H1 (cell line): ENCODE measurements around the gene NUBPL. TPM values are rescaled to one million over a fixed set of nuclear protein-coding genes. Genes with fewer than 3 reads are reported as not detected.

Experiments used
- CTCF ChIA-PET: fragments of 300-600 bp; sonication (Branson Sonifier 250); formaldehyde crosslinking; loops from one replicate; lab custom pipeline; 2021; ENCODE audit not compliant: partially characterized antibody; lab: Charles Lee
- POLR2A ChIA-PET: fragments of 300-600 bp; sonication (Branson Sonifier 250); formaldehyde crosslinking; loops from one replicate; lab custom pipeline; 2021; ENCODE audit warnings: inconsistent platforms; ENCODE audit not compliant: partially characterized antibody; lab: Charles Lee
- DNase-seq, 2 experiments: peaks; one replicate each; pipeline versions ENCODE4 v3.0.0 to v3.0.0-alpha.2; 2010 to 2022; ENCODE audit warnings: low spot score in 2 of 2, low read depth in 1 of 2, mixed read lengths in 1 of 2
- FAIRE-seq: peaks from 2 replicates; lab custom pipeline; 2011; peaks lifted over from hg19 to GRCh38; lab: Jason Lieb, UNC
- H2AFZ ChIP-seq: 2 replicates; pipeline ENCODE4 v1.8.1; 2012; ENCODE audit warnings: low read length, inconsistent platforms
- H2AK5ac ChIP-seq: 2 replicates; pipeline ENCODE4 v1.6.1; 2013; ENCODE audit warnings: low read depth, low read length
- H2BK120ac ChIP-seq: replicated peaks from 2 replicates; pipeline ENCODE3; 2013; ENCODE audit warnings: low read depth, low read length, inconsistent platforms
- H2BK12ac ChIP-seq: 2 replicates; pipeline ENCODE4 v1.6.1; 2013; ENCODE audit warnings: low read depth, low read length
- H2BK15ac ChIP-seq: 2 replicates; pipeline ENCODE4 v1.6.1; 2013; ENCODE audit warnings: low read length
- H2BK20ac ChIP-seq: 2 replicates; pipeline ENCODE4 v1.6.1; 2013; ENCODE audit warnings: low read length
- H2BK5ac ChIP-seq: 2 replicates; pipeline ENCODE4 v1.6.1; 2013; ENCODE audit warnings: low read depth, low read length
- H3K14ac ChIP-seq: 2 replicates; pipeline ENCODE4 v1.6.1; 2013; ENCODE audit warnings: inconsistent platforms; ENCODE audit not compliant: insufficient read length
- H3K18ac ChIP-seq: 2 replicates; pipeline ENCODE4 v1.6.1; 2013; ENCODE audit warnings: low read length; ENCODE audit errors: extremely low read depth
- H3K23ac ChIP-seq: 2 replicates; pipeline ENCODE4 v1.6.1; 2013; ENCODE audit warnings: inconsistent platforms; ENCODE audit not compliant: insufficient read length
- H3K23me2 ChIP-seq: 2 replicates; pipeline ENCODE4 v1.6.1; 2013; ENCODE audit warnings: low read depth, low read length
- H3K27ac ChIP-seq: 2 replicates; pipeline ENCODE4 v1.6.1; 2011; ENCODE audit warnings: low read depth, low read length, inconsistent platforms
- H3K27me3 ChIP-seq, 4 experiments: replicated peaks in 1 of 4; 1 replicate in 1 of 4; 2 replicates in 3 of 4; pipeline versions ENCODE4 v1.6.1 to v1.8.1; 2011 to 2013; ENCODE audit warnings: low read length in 3 of 4, mild to moderate bottlenecking in 3 of 4, inconsistent platforms in 2 of 4, mixed read lengths in 2 of 4, moderate library complexity in 1 of 4; ENCODE audit not compliant: control insufficient read depth in 3 of 4, insufficient read depth in 3 of 4; ENCODE audit errors: extremely low read depth in 1 of 4
- H3K36me3 ChIP-seq, 4 experiments: 2 replicates each; pipeline versions ENCODE4 v1.6.1 to v1.8.1; 2011 to 2013; ENCODE audit warnings: mild to moderate bottlenecking in 4 of 4, low read length in 3 of 4, moderate library complexity in 2 of 4, control low read depth in 1 of 4, inconsistent platforms in 1 of 4; ENCODE audit not compliant: insufficient read depth in 4 of 4, control insufficient read depth in 2 of 4
- H3K4ac ChIP-seq: replicated peaks from 2 replicates; pipeline ENCODE3; 2013; ENCODE audit warnings: low read length, low read depth, mixed read lengths, inconsistent platforms; ENCODE audit not compliant: insufficient read length
- H3K4me1 ChIP-seq, 4 experiments: replicated peaks in 1 of 4; 1 replicate in 1 of 4; 2 replicates in 3 of 4; pipeline versions ENCODE4 v1.6.1 to v1.8.1; 2011 to 2013; ENCODE audit warnings: low read length in 3 of 4, inconsistent platforms in 2 of 4, mixed read lengths in 1 of 4; ENCODE audit not compliant: insufficient read depth in 4 of 4, control insufficient read depth in 3 of 4
- H3K4me2 ChIP-seq, 2 experiments: 2 replicates each; pipeline versions ENCODE4 v1.6.1 to v1.8.1; 2011 to 2013; ENCODE audit warnings: low read depth in 2 of 2, low read length in 2 of 2, control low read depth in 1 of 2, inconsistent platforms in 1 of 2, mild to moderate bottlenecking in 1 of 2; ENCODE audit not compliant: insufficient read depth in 1 of 2
- H3K4me3 ChIP-seq, 4 experiments: fragments of 200-600, 300-600 bp in 1 of 4; sonication (generic), shearing (Covaris generic), sonication (Bioruptor Twin) in 1 of 4; 2 replicates each; pipeline versions ENCODE4 v1.5.1 to v1.8.1; 2011 to 2016; ENCODE audit warnings: low read length in 4 of 4, low read depth in 3 of 4, control low read depth in 2 of 4, inconsistent platforms in 2 of 4, mild to moderate bottlenecking in 2 of 4, mixed read lengths in 1 of 4, moderate library complexity in 1 of 4; ENCODE audit not compliant: insufficient read depth in 2 of 4; ENCODE audit errors: extremely low read depth in 1 of 4
- H3K56ac ChIP-seq: replicated peaks from 2 replicates; pipeline ENCODE3; 2013; ENCODE audit warnings: low read depth, mild to moderate bottlenecking, mixed read lengths, low read length, inconsistent platforms; ENCODE audit not compliant: insufficient read length
- H3K79me1 ChIP-seq: 2 replicates; pipeline ENCODE4 v1.6.1; 2013; ENCODE audit warnings: low read depth, low read length, control low read depth
- H3K79me2 ChIP-seq, 2 experiments: 2 replicates each; pipeline versions ENCODE4 v1.6.1 to v1.8.1; 2012 to 2013; ENCODE audit warnings: low read length in 2 of 2, mild to moderate bottlenecking in 2 of 2, inconsistent platforms in 1 of 2; ENCODE audit not compliant: insufficient read depth in 2 of 2, control insufficient read depth in 1 of 2
- H3K9ac ChIP-seq, 4 experiments: replicated peaks in 1 of 4; 1 replicate in 1 of 4; 2 replicates in 3 of 4; pipeline versions ENCODE4 v1.6.1 to v1.8.1; 2011 to 2013; ENCODE audit warnings: low read depth in 3 of 4, low read length in 3 of 4, control low read depth in 2 of 4, mild to moderate bottlenecking in 2 of 4, moderate library complexity in 2 of 4, inconsistent platforms in 1 of 4; ENCODE audit errors: extremely low read depth in 1 of 4
- H3K9me3 ChIP-seq, 2 experiments: 2 replicates each; pipeline versions ENCODE4 v1.6.1 to v1.8.1; 2012 to 2013; ENCODE audit warnings: mild to moderate bottlenecking in 2 of 2, moderate library complexity in 2 of 2, control low read depth in 1 of 2, inconsistent platforms in 1 of 2, low read depth in 1 of 2, low read length in 1 of 2, mixed read lengths in 1 of 2; ENCODE audit not compliant: insufficient read depth in 2 of 2
- H4K20me1 ChIP-seq, 2 experiments: replicated peaks in 1 of 2; 2 replicates each; pipeline versions ENCODE3 to v1.8.1; 2011 to 2013; ENCODE audit warnings: inconsistent platforms in 2 of 2, low read length in 2 of 2, mild to moderate bottlenecking in 1 of 2; ENCODE audit not compliant: insufficient read depth in 2 of 2, control insufficient read depth in 1 of 2
- H4K5ac ChIP-seq: 2 replicates; pipeline ENCODE4 v1.6.1; 2013; ENCODE audit warnings: low read length, low read depth, mixed read lengths, inconsistent platforms; ENCODE audit not compliant: insufficient read length
- H4K8ac ChIP-seq: 2 replicates; pipeline ENCODE4 v1.8.0; 2013; ENCODE audit warnings: mild to moderate bottlenecking, moderate library complexity, low read length, inconsistent platforms; ENCODE audit not compliant: insufficient read depth; ENCODE audit errors: extremely low read depth
- H4K91ac ChIP-seq: replicated peaks from 2 replicates; pipeline ENCODE3; 2013; ENCODE audit warnings: low read length, mixed read lengths, inconsistent platforms; ENCODE audit not compliant: insufficient read length
- NRF1 ChIP-seq: IDR thresholded peaks from 2 replicates; pipeline ENCODE4 v1.6.1; 2011; ENCODE audit warnings: mild to moderate bottlenecking, low read depth, low read length, improper control_type of control experiment
- SP2 ChIP-seq: IDR thresholded peaks from 2 replicates; pipeline ENCODE4 v1.6.1; 2012; ENCODE audit warnings: mild to moderate bottlenecking, low read length, inconsistent platforms
- WGBS, 2 experiments: shearing (Covaris generic) in 1 of 2; methylation state at CpG; one replicate each; pipeline versions ENCODE4 v1.1.6 to v1.1.7; 2013 to 2015; ENCODE audit warnings: low lambda C conversion rate in 2 of 2, mixed read lengths in 2 of 2, inconsistent platforms in 1 of 2, low coverage in 1 of 2, missing lambda C conversion rate in 1 of 2; ENCODE audit not compliant: insufficient replicate concordance in 2 of 2, insufficient coverage in 1 of 2, insufficient read length in 1 of 2; ENCODE audit errors: extremely low coverage in 1 of 2, missing lambda C conversion rate in 1 of 2; 5-methylcytosine and 5-hydroxymethylcytosine counted together
- polyA plus RNA-seq, 7 experiments: library from polyadenylated mRNA; depleted of rRNA in 3 of 7; stranded (reverse) in 5 of 7; unstranded in 2 of 7; fragments of >200 nt in 5 of 7; fragments of 200-250 nt in 2 of 7; gene quantifications; 1 replicate in 5 of 7; 2 replicates in 1 of 7; 4 replicates in 1 of 7; pipeline versions ENCODE4 v1.2.1 to v1.2.3, GENCODE V29; 2011 to 2013; ENCODE audit warnings: missing spikeins in 2 of 7, mixed read lengths in 2 of 7
- total RNA-seq: library from RNA; stranded (reverse); fragmentation: NEBNext Ultra II Directional; extraction: Animal tissue kit (Norgen Biotek cat#: 25700); gene quantifications from 2 replicates; pipeline ENCODE4 v1.2.1, GENCODE V29; 2021

NUBPL gene
- total and polyA plus RNA-seq, 2 of the 8 experiments (the other 6 are each of a cell fraction or from before 2014, with no cell fraction given) = 1.6 to 6.8 TPM

GRCh38 chr14:31703056-31703455, 141.9 kb downstream of the NUBPL start:
- H2BK20ac ChIP-seq = no peak overlapping the region
- no peak overlapping the region for H3K4me3 ChIP-seq
- H4K8ac ChIP-seq = no peak overlapping the region
- H3K56ac ChIP-seq = no peak overlapping the region
- H3K27me3 ChIP-seq = no peaks in the 10 kb centered on the region
- H2BK15ac ChIP-seq = no peak overlapping the region
- no peak overlapping the region for H4K5ac ChIP-seq
- H3K4me1 ChIP-seq = no peaks in the 10 kb centered on the region
- H4K20me1 ChIP-seq = no peaks in the 10 kb centered on the region
- peaks cover 27 to 43% of the 10 kb centered on the region in 2 experiments for H3K9me3 ChIP-seq
- H2BK5ac ChIP-seq = no peak overlapping the region
- H2AFZ ChIP-seq = no peak overlapping the region
- no peak overlapping the region for H2BK120ac ChIP-seq
- H3K23ac ChIP-seq = no peak overlapping the region
- WGBS, 2 experiments = 83% methylated on average over 2 of the region's 2 CpGs; no CpG with 5 or more reads in 1 of the 2 experiments
- no peaks in the 10 kb centered on the region for H3K79me2 ChIP-seq
- FAIRE-seq (no peak), DNase-seq (no peak)
- no peak overlapping the region for H3K9ac ChIP-seq
- H2AK5ac ChIP-seq = no peak overlapping the region
- H3K27ac ChIP-seq = no peak overlapping the region
- POLR2A ChIA-PET = no interaction called here
- no peak overlapping the region for H4K91ac ChIP-seq
- H3K79me1 ChIP-seq = no peaks in the 10 kb centered on the region
- CTCF ChIA-PET = no interaction called here
- no peak overlapping the region for H3K14ac ChIP-seq
- H3K18ac ChIP-seq = no peak overlapping the region
- H2BK12ac ChIP-seq = no peak overlapping the region
- no peak overlapping the region for H3K4me2 ChIP-seq
- H3K4ac ChIP-seq = no peak overlapping the region
- H3K23me2 ChIP-seq = no peaks in the 10 kb centered on the region
- peaks cover 0 to 6% (median 0%) of the 10 kb centered on the region in 4 experiments; a peak in 1 of 8 replicates for H3K36me3 ChIP-seq
- TF ChIP-seq SP2 (no peak), NRF1 (no peak)
